Measurements from ENCODE around the gene KLHDC3. TPM values are rescaled to one million over a fixed set of nuclear protein-coding genes. Genes with fewer than 3 reads are reported as not detected.

The KLHDC3 gene
- total and polyA plus RNA-seq, 2 of the 8 experiments (the other 6 are each of a cell fraction or from before 2014, with no cell fraction given), result 181 to 203 TPM

DNA sequence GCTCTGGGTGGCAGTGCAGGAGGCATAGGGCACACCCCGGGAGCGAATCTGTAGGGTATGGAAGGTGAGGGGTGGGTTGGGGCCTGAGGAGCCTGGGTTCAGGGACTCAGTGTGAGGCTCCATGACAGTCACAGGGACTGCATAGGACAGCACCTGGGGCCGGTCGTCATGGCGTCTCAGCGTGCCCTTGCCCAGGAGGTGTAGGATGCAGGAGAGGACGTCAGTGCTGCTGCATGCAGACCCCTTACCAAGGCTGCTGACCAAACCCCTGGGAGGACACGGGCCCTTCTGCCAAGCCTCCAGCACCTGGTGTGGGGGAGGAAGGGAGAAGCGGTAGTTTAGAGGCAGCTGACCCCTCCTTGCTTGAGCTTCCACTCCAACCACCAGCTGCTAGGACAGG is 23.7 kb downstream of the KLHDC3 start:
- H3K4me2 ChIP-seq (ENCODE audit: insufficient read depth in 1 of 2, low read depth in 2 of 2, low read length in 2 of 2), result no peak overlapping the region

More for the DNA sequence above, 23.7 kb downstream of the KLHDC3 start:
- no peak overlapping the region for H3K14ac ChIP-seq (ENCODE audit: insufficient read length)
- H2BK5ac ChIP-seq (ENCODE audit: low read depth, low read length), result no peak overlapping the region
- no peak overlapping the region for H3K56ac ChIP-seq (replicated peaks; ENCODE audit: insufficient read length, low read depth, low read length)
- CTCF ChIA-PET (ENCODE audit: partially characterized antibody), result interaction anchor here (0.7 to 1.5 kb wide), 5 partner anchors 12 to 106 kb away, joined by 3 to 4 read pairs (median 4); partner anchors contain the start of gene RRP36
- no peak overlapping the region for H2AK5ac ChIP-seq (ENCODE audit: low read depth, low read length)
- no peaks in the 10 kb centered on the region for H3K27me3 ChIP-seq (replicated peaks in 1 of 4; ENCODE audit: control insufficient read depth in 3 of 4, extremely low read depth in 1 of 4, insufficient read depth in 3 of 4, low read length in 3 of 4)
- no peak overlapping the region for H2BK15ac ChIP-seq (ENCODE audit: low read length)
- no peaks in the 10 kb centered on the region for H3K79me2 ChIP-seq (ENCODE audit: control insufficient read depth in 1 of 2, insufficient read depth in 2 of 2, low read length in 2 of 2)
- peaks cover 2 to 18% of the 10 kb centered on the region in 2 experiments for H4K20me1 ChIP-seq (replicated peaks in 1 of 2; ENCODE audit: control insufficient read depth in 1 of 2, insufficient read depth in 2 of 2, low read length in 2 of 2)
- no peak overlapping the region for H3K4me3 ChIP-seq (ENCODE audit: extremely low read depth in 1 of 4, insufficient read depth in 2 of 4, low read depth in 3 of 4, low read length in 4 of 4)
- H4K5ac ChIP-seq (ENCODE audit: insufficient read length, low read depth, low read length), result no peak overlapping the region
- peaks cover 2 to 24% (median 13%) of the 10 kb centered on the region in 4 experiments; a peak in 4 of 8 replicates for H3K36me3 ChIP-seq (ENCODE audit: control insufficient read depth in 2 of 4, insufficient read depth in 4 of 4, low read length in 3 of 4)
- no peak overlapping the region for H2BK120ac ChIP-seq (replicated peaks; ENCODE audit: low read depth, low read length)
- 97% methylated on average over 9 of the region's 9 CpGs; no CpG with 5 or more reads in 1 of the 2 experiments for WGBS, 2 experiments (ENCODE audit: extremely low coverage in 1 of 2, insufficient coverage in 1 of 2, insufficient read length in 1 of 2, insufficient replicate concordance in 2 of 2, low coverage in 1 of 2, low lambda C conversion rate in 2 of 2, missing lambda C conversion rate in 1 of 2)
- no peaks in the 10 kb centered on the region for H3K79me1 ChIP-seq (ENCODE audit: low read depth, low read length)
- FAIRE-seq (no peak), DNase-seq (ENCODE audit: low read depth in 1 of 2, low spot score in 2 of 2) (no peak)
- no peak overlapping the region for H4K91ac ChIP-seq (replicated peaks; ENCODE audit: insufficient read length, low read length)
- H3K4me1 ChIP-seq (replicated peaks in 1 of 4; ENCODE audit: control insufficient read depth in 3 of 4, insufficient read depth in 4 of 4, low read length in 3 of 4), result no peaks in the 10 kb centered on the region
- no peak overlapping the region for H2BK12ac ChIP-seq (ENCODE audit: low read depth, low read length)
- H4K8ac ChIP-seq (ENCODE audit: extremely low read depth, insufficient read depth, low read length), result no peak overlapping the region; the same call in 1 of the 2 replicates
- no peak overlapping the region for H3K27ac ChIP-seq (ENCODE audit: low read depth, low read length)
- no peaks in the 10 kb centered on the region for H3K9me3 ChIP-seq (ENCODE audit: insufficient read depth in 2 of 2, low read depth in 1 of 2, low read length in 1 of 2)
- peaks cover 2% of the 10 kb centered on the region; the same call in 1 of the 2 replicates for H3K23me2 ChIP-seq (ENCODE audit: low read depth, low read length)
- H3K4ac ChIP-seq (replicated peaks; ENCODE audit: insufficient read length, low read depth, low read length), result no peak overlapping the region
- no peak overlapping the region for H2AFZ ChIP-seq (ENCODE audit: low read length)
- TF ChIP-seq GTF2F1 (IDR thresholded peaks at IDR 0.05; ENCODE audit: borderline replicate concordance, low read depth, low read length) (no peak), RFX5 (IDR thresholded peaks at IDR 0.05; ENCODE audit: borderline replicate concordance, low read depth, low read length) (no peak), ZNF274 (IDR thresholded peaks at IDR 0.05; ENCODE audit: borderline replicate concordance, extremely low read depth, low read length) (no peak), SRF (IDR thresholded peaks at IDR 0.05; ENCODE audit: low read depth, low read length) (no peak), CEBPB (IDR thresholded peaks at IDR 0.05; ENCODE audit: low read depth, low read length) (no peak), SIX5 (IDR thresholded peaks at IDR 0.05; ENCODE audit: low read depth, low read length) (no peak)
- H3K23ac ChIP-seq (ENCODE audit: insufficient read length), result no peak overlapping the region
- no peak overlapping the region for H3K18ac ChIP-seq (ENCODE audit: extremely low read depth, low read length)
- POLR2A ChIA-PET (ENCODE audit: partially characterized antibody), result interaction anchor here (0.6 to 29.7 kb wide), 5 partner anchors 11 to 357 kb away, joined by 3 to 584 read pairs (median 3); partner anchors contain the start of genes CUL7, KLHDC3, MEA1 and RRP36
- H3K9ac ChIP-seq (replicated peaks in 1 of 4; ENCODE audit: extremely low read depth in 1 of 4, low read depth in 3 of 4, low read length in 3 of 4), result no peak overlapping the region
- no peak overlapping the region for H2BK20ac ChIP-seq (ENCODE audit: low read length)

Measured in H1 (cell line).